GM18909 (cell line): Measurements from ENCODE around the gene LIPC.

Experiments
- ATAC-seq: cut with Tn5 transposase; IDR thresholded peaks from one replicate; pipeline ENCODE4 v1.9.1; 2021; ENCODE audit warnings: mild to moderate bottlenecking; ENCODE audit not compliant: unreplicated experiment, poor library complexity

The LIPC gene

GRCh38 chr15:58489289-58490085 lies 57.7 kb downstream of the LIPC start:
- ATAC-seq: no peak

- ATAC-seq: no peak
Observed at GRCh38 chr15:58490086-58490887, 58.5 kb downstream of the LIPC start.

- no peak for ATAC-seq
Observed at GRCh38 chr15:58490888-58491473, 59.2 kb downstream of the LIPC start.

- no peak for ATAC-seq
Observed at GRCh38 chr15:58491499-58492202, 59.9 kb downstream of the LIPC start.

GRCh38 chr15:58492661-58493397 lies 61.0 kb downstream of the LIPC start:
- ATAC-seq: no peak

- no peak for ATAC-seq
Observed at GRCh38 chr15:58494567-58494966, 62.8 kb downstream of the LIPC start.

- ATAC-seq: no peak
Observed at GRCh38 chr15:58495891-58496408, 64.2 kb downstream of the LIPC start.

- no peak for ATAC-seq
Observed at GRCh38 chr15:58497046-58497785, 65.4 kb downstream of the LIPC start.

- ATAC-seq: no peak
Observed at GRCh38 chr15:58498821-58499580, 67.2 kb downstream of the LIPC start.

- no peak for ATAC-seq
Observed at GRCh38 chr15:58501006-58501405, 69.2 kb downstream of the LIPC start.

- ATAC-seq: no peak
Observed at GRCh38 chr15:58501636-58502188, 69.9 kb downstream of the LIPC start.

- ATAC-seq: no peak
Observed at GRCh38 chr15:58503139-58504027, 71.6 kb downstream of the LIPC start.

GRCh38 chr15:58504674-58505234 lies 73.0 kb downstream of the LIPC start:
- ATAC-seq: no peak

GRCh38 chr15:58505581-58505980 lies 73.8 kb downstream of the LIPC start:
- ATAC-seq: no peak

- ATAC-seq: no peak
Observed at GRCh38 chr15:58506064-58506490, 74.3 kb downstream of the LIPC start.

- ATAC-seq: no peak
Observed at GRCh38 chr15:58506783-58507668, 75.2 kb downstream of the LIPC start.
